WTC11 (cell line): ENCODE measurements around the gene CNGA1.

ENCODE experiments used
- JUN ChIP-seq: sonication (generic); formaldehyde crosslinking; IDR thresholded peaks from 2 replicates; pipeline ENCODE4 v1.8.0; 2023; ENCODE audit warnings: mild to moderate bottlenecking, missing genetic modification reagents
- MYBL2 ChIP-seq: sonication (generic); formaldehyde crosslinking; IDR thresholded peaks from 2 replicates; pipeline ENCODE4 v1.8.1; 2023; ENCODE audit warnings: mild to moderate bottlenecking, moderate library complexity, missing genetic modification reagents
- NR2C2 ChIP-seq: sonication (generic); formaldehyde crosslinking; IDR thresholded peaks from 2 replicates; pipeline ENCODE4 v1.8.0; 2022; ENCODE audit warnings: mild to moderate bottlenecking, missing genetic modification reagents
- NR3C1 ChIP-seq: sonication (generic); formaldehyde crosslinking; conservative IDR thresholded peaks from 2 replicates; pipeline ENCODE4 v1.8.1; 2023; ENCODE audit warnings: low read depth, mild to moderate bottlenecking, missing genetic modification reagents
- TEAD4 ChIP-seq: sonication (generic); formaldehyde crosslinking; IDR thresholded peaks from 2 replicates; pipeline ENCODE4 v1.8.0; 2022; ENCODE audit warnings: mild to moderate bottlenecking, missing genetic modification reagents
- TF ChIP-seq, protein P1 (sequence below): fragments of 200-600 bp; IDR thresholded peaks from 2 replicates; pipeline ENCODE4 v1.8.0; 2022; ENCODE audit warnings: antibody characterized with exemption
- TF ChIP-seq, protein P2 (sequence below): sonication (generic); formaldehyde crosslinking; IDR thresholded peaks from 2 replicates; pipeline ENCODE4 v1.8.1; 2023; ENCODE audit warnings: mild to moderate bottlenecking, missing genetic modification reagents
- TF ChIP-seq, protein P3 (sequence below): sonication (generic); formaldehyde crosslinking; conservative IDR thresholded peaks from 2 replicates; pipeline ENCODE4 v1.8.1; 2022; ENCODE audit warnings: mild to moderate bottlenecking, missing genetic modification reagents
- TF ChIP-seq, protein P4 (sequence below): sonication (generic); formaldehyde crosslinking; IDR thresholded peaks from 2 replicates; pipeline ENCODE4 v1.8.0; 2022; ENCODE audit warnings: mild to moderate bottlenecking, missing genetic modification reagents
- TF ChIP-seq, protein P5 (sequence below): sonication (generic); formaldehyde crosslinking; conservative IDR thresholded peaks from 2 replicates; pipeline ENCODE4 v1.8.1; 2023; ENCODE audit warnings: mild to moderate bottlenecking, low read depth, missing genetic modification reagents, moderate library complexity
- TF ChIP-seq, protein P6 (sequence below): sonication (generic); formaldehyde crosslinking; IDR thresholded peaks from 2 replicates; pipeline ENCODE4 v1.8.1; 2022; ENCODE audit warnings: low read depth, missing genetic modification reagents, borderline replicate concordance

DNA sequence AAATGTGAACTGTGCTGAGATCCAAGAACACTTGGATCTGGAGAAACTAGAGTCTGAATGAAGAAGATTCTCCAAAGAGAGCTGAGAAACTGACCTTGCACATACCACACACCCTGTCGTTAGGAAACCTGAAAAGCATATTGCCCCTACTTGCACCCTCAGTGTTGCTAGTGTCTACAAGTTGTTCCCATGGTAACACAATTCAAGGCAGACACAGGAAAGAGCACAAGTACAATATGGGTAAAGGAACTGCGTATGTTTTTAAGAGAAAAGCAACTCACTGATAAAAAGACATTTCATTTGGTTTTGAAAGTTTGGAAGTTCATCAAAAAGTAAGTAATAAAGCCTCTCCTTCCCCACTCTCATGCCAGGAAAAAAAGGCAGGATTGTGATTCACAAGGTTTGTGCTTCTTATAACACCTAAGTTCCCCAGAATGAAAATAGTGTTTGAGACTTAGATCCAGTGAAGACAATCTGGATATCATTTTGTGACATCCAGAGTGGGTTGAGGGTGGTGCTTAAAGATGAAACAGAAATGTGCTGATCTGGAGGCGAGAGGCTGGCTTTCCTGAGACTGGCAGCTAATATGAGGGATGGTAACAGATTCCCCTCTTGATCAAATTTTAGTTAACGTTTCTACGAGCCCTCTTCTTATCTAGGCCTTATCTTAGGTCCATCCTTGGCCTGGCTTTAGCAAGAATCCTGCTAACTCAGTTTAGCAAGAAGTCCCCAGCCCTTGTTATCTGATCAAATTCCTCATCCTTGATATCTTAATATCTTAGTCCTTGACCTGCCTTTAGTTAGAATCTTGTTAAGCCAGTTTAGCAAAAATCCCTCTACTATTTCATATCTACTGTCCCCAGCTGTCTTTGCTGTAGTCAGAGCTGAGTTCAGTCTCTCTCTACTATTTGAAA, 42.4 kb upstream of the CNGA1 start:
- TF ChIP-seq, protein P1, sequence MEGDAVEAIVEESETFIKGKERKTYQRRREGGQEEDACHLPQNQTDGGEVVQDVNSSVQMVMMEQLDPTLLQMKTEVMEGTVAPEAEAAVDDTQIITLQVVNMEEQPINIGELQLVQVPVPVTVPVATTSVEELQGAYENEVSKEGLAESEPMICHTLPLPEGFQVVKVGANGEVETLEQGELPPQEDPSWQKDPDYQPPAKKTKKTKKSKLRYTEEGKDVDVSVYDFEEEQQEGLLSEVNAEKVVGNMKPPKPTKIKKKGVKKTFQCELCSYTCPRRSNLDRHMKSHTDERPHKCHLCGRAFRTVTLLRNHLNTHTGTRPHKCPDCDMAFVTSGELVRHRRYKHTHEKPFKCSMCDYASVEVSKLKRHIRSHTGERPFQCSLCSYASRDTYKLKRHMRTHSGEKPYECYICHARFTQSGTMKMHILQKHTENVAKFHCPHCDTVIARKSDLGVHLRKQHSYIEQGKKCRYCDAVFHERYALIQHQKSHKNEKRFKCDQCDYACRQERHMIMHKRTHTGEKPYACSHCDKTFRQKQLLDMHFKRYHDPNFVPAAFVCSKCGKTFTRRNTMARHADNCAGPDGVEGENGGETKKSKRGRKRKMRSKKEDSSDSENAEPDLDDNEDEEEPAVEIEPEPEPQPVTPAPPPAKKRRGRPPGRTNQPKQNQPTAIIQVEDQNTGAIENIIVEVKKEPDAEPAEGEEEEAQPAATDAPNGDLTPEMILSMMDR = no peak
- no peak for TF ChIP-seq MYBL2 (CRISPR knock-in tag)
- TF ChIP-seq, protein P2, sequence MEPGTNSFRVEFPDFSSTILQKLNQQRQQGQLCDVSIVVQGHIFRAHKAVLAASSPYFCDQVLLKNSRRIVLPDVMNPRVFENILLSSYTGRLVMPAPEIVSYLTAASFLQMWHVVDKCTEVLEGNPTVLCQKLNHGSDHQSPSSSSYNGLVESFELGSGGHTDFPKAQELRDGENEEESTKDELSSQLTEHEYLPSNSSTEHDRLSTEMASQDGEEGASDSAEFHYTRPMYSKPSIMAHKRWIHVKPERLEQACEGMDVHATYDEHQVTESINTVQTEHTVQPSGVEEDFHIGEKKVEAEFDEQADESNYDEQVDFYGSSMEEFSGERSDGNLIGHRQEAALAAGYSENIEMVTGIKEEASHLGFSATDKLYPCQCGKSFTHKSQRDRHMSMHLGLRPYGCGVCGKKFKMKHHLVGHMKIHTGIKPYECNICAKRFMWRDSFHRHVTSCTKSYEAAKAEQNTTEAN (CRISPR knock-in tag) = no peak
- TF ChIP-seq, protein P3, sequence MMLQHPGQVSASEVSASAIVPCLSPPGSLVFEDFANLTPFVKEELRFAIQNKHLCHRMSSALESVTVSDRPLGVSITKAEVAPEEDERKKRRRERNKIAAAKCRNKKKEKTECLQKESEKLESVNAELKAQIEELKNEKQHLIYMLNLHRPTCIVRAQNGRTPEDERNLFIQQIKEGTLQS (CRISPR knock-in tag) = no peak
- no peak for TF ChIP-seq NR3C1 (CRISPR knock-in tag)
- TF ChIP-seq, protein P4, sequence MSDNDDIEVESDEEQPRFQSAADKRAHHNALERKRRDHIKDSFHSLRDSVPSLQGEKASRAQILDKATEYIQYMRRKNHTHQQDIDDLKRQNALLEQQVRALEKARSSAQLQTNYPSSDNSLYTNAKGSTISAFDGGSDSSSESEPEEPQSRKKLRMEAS (CRISPR knock-in tag) = no peak
- TF ChIP-seq TEAD4 (CRISPR knock-in tag) = no peak
- TF ChIP-seq, protein P5, sequence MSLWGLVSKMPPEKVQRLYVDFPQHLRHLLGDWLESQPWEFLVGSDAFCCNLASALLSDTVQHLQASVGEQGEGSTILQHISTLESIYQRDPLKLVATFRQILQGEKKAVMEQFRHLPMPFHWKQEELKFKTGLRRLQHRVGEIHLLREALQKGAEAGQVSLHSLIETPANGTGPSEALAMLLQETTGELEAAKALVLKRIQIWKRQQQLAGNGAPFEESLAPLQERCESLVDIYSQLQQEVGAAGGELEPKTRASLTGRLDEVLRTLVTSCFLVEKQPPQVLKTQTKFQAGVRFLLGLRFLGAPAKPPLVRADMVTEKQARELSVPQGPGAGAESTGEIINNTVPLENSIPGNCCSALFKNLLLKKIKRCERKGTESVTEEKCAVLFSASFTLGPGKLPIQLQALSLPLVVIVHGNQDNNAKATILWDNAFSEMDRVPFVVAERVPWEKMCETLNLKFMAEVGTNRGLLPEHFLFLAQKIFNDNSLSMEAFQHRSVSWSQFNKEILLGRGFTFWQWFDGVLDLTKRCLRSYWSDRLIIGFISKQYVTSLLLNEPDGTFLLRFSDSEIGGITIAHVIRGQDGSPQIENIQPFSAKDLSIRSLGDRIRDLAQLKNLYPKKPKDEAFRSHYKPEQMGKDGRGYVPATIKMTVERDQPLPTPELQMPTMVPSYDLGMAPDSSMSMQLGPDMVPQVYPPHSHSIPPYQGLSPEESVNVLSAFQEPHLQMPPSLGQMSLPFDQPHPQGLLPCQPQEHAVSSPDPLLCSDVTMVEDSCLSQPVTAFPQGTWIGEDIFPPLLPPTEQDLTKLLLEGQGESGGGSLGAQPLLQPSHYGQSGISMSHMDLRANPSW (CRISPR knock-in tag) = no peak
- TF ChIP-seq, protein P6, sequence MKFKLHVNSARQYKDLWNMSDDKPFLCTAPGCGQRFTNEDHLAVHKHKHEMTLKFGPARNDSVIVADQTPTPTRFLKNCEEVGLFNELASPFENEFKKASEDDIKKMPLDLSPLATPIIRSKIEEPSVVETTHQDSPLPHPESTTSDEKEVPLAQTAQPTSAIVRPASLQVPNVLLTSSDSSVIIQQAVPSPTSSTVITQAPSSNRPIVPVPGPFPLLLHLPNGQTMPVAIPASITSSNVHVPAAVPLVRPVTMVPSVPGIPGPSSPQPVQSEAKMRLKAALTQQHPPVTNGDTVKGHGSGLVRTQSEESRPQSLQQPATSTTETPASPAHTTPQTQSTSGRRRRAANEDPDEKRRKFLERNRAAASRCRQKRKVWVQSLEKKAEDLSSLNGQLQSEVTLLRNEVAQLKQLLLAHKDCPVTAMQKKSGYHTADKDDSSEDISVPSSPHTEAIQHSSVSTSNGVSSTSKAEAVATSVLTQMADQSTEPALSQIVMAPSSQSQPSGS (CRISPR knock-in tag) = no peak
- TF ChIP-seq JUN (CRISPR knock-in tag) = no peak
- no peak for TF ChIP-seq NR2C2
